Measurements from ENCODE around the gene FBXW8. TPM values are rescaled to one million over a fixed set of nuclear protein-coding genes. Genes with fewer than 3 reads are reported as not detected.

FBXW8 gene
- total RNA-seq, 2 experiments from 2014 or later: 7.3 to 8.0 TPM

DNA sequence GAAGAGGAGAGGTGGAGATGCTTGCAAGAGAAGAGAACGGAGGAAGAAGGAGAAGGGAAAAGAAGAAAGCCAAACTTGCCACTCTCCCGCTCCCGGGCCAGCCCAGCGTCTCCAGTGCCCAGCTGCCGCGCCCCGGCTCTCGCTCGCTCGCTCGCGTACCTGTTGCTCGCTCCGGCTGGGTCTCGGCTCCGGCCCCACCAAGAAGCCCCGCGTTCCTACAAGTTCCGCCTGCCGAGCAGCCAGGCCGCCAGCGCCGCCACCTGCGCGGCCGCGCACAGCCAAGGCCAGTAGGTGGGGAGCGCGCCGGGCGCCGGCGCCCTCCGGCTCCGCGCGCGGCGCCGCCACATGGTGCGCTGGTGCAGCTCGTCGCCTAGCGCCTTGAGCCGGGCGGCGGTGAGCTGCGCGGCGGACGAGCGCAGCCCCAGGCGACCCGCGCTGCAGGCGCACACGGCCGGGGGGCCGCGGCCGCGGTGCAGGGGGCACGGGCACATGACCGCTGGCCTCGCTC lies 29.9 kb upstream of the FBXW8 start:
- Mint-ChIP-seq H3K9me3 (no peaks in the 10 kb centered on the region), H3K36me3 (no peaks in the 10 kb centered on the region), H3K27me3 (peaks cover 80% of the 10 kb centered on the region), H3K4me3 (peak overlapping the region; percentile 81), H3K27ac (no peak overlapping the region), H3K4me1 (peaks cover 25% of the 10 kb centered on the region)
- peak; percentile 67 for DNase-seq

DNA sequence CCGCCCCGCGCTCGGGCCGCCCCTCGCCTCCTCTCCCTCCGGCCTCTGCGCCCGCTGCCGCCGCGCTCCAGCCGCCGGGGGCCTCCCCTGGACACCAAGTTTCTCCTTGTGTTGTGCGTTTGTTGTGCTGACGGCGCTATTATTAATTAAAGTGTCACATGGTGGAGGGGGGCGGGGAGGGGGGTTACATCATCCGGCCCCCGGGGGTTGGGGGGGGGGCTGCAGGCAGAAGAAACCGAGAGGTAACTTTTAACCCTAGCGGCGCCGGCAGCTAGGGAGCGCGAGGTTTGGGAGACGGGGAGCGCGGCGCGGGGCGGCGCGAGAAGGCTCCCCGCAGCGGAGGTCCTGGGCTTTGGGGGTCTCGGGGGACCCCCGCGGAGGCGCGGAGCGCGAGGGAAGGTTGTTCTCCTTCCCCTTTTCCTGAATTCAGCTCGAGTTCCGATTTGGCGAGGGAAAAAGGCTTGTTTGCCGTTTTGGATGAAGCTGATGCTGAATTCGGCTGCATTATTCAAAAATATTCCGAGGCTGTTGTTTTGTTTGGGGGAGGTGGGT lies 29.3 kb upstream of the FBXW8 start, which contains the start of gene HRK:
TSS of gene HRK (minus strand) at position 117 of the 552 bp plus-strand sequence. CDS start 134 bp downstream, outside the sequence.
- H3K4me3 Mint-ChIP-seq: peak within 1 kb of the TSS; percentile 81
- peaks cover 25% of the 10 kb centered on the region for H3K4me1 Mint-ChIP-seq
- H3K27me3 Mint-ChIP-seq: peaks cover 77% of the 10 kb centered on the region
- H3K9me3 Mint-ChIP-seq: no peaks in the 10 kb centered on the region
- DNase-seq: no peak
- no peaks in the 10 kb centered on the region for H3K36me3 Mint-ChIP-seq
- no peak within 1 kb of the TSS for H3K27ac Mint-ChIP-seq

- Mint-ChIP-seq H3K36me3 (no peaks in the 10 kb centered on the region), H3K27ac (no peak overlapping the region), H3K4me3 (peak overlapping the region; percentile 45), H3K27me3 (peaks cover 71% of the 10 kb centered on the region), H3K9me3 (no peaks in the 10 kb centered on the region), H3K4me1 (peaks cover 25% of the 10 kb centered on the region)
- no peak for DNase-seq
Measured at GRCh38 chr12:116881877-116882507, 28.8 kb upstream of the FBXW8 start.

DNA sequence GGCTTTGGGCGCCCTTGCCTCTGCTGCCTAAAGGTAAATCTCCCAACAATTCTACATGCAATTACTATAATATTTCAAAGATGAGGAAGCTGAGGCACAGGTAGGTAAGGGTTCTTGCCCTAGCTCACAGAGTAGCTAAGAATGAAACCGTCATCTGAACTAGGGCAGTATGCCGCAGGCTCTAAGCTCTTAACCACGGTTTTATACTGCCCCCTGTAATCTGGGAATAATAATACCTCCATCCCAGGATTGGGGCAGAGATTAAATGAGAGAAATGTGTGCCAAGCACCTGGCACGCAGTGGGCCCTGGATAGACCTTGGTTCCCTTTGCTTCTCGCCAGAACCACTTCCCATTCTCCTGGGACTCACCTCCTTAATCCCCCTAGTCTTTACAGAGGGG lies 28.0 kb upstream of the FBXW8 start:
- H3K36me3 Mint-ChIP-seq: no peaks in the 10 kb centered on the region
- no peak overlapping the region for H3K27ac Mint-ChIP-seq

GRCh38 chr12:116884871-116885270 lies 25.9 kb upstream of the FBXW8 start:
- Mint-ChIP-seq H3K9me3 (no peaks in the 10 kb centered on the region), H3K27ac (no peak overlapping the region), H3K27me3 (peaks cover 42% of the 10 kb centered on the region), H3K4me1 (peaks cover 11% of the 10 kb centered on the region), H3K4me3 (no peak overlapping the region), H3K36me3 (no peaks in the 10 kb centered on the region)
- no peak for DNase-seq

More for the DNA sequence above, 28.0 kb upstream of the FBXW8 start:
- no peak overlapping the region for H3K4me3 Mint-ChIP-seq
- no peaks in the 10 kb centered on the region for H3K9me3 Mint-ChIP-seq
- peaks cover 25% of the 10 kb centered on the region for H3K4me1 Mint-ChIP-seq
- H3K27me3 Mint-ChIP-seq: peaks cover 63% of the 10 kb centered on the region
- no peak for DNase-seq

DNA sequence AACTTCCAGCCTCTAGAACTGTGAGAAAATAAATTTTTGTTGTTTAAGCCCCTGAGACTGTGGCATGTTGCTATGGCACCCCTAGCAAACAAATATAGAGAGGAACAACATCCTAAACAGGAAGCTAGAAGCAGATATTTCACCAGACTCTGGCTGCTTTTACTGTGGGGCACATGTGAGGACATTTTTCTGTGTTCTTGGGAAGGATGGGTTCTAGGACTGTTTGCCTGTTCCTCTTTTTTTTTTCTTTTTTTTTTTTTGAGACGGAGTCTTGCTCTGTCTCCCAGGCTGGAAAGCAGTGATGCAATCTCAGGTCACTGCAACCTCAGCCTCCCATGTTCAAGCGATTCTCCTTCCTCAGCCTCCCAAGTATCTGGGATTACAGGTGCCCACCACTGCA lies 25.3 kb upstream of the FBXW8 start:
- Mint-ChIP-seq H3K4me3 (no peak overlapping the region), H3K27me3 (peaks cover 36% of the 10 kb centered on the region), H3K27ac (no peak overlapping the region), H3K9me3 (no peaks in the 10 kb centered on the region), H3K4me1 (peaks cover 5% of the 10 kb centered on the region), H3K36me3 (no peaks in the 10 kb centered on the region)
- no peak for DNase-seq

- Mint-ChIP-seq H3K36me3 (no peaks in the 10 kb centered on the region), H3K27ac (no peak overlapping the region), H3K4me3 (no peak overlapping the region), H3K4me1 (no peaks in the 10 kb centered on the region), H3K27me3 (peaks cover 24% of the 10 kb centered on the region), H3K9me3 (no peaks in the 10 kb centered on the region)
- DNase-seq: no peak
Measured at GRCh38 chr12:116887244-116887643, 23.5 kb upstream of the FBXW8 start.

DNA sequence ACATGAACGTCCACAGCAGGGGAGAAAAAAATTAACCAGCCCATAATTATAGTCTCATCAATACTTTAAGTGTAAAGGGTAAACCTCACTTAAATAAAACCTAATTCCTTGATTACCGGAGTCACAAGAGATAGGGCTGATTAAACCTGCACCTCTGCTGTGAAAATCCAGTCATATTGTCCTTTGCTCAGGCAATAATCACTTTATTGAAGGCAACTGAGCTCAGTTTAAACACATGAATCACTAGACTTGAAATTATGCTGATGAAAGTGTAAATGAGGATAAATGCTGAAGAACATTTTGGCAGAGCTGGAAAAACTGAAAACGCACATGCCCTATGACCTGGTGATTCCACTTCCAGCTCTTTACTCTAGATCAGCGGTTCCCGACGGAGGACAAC lies 22.9 kb upstream of the FBXW8 start:
- Mint-ChIP-seq H3K36me3 (no peaks in the 10 kb centered on the region), H3K4me3 (no peak overlapping the region), H3K27ac (no peak overlapping the region), H3K9me3 (no peaks in the 10 kb centered on the region), H3K4me1 (no peaks in the 10 kb centered on the region), H3K27me3 (peaks cover 18% of the 10 kb centered on the region)
- DNase-seq: no peak

- H3K27ac Mint-ChIP-seq: no peak overlapping the region
- DNase-seq: no peak
- no peaks in the 10 kb centered on the region for H3K9me3 Mint-ChIP-seq
- no peaks in the 10 kb centered on the region for H3K4me1 Mint-ChIP-seq
- no peak overlapping the region for H3K4me3 Mint-ChIP-seq
- no peaks in the 10 kb centered on the region for H3K36me3 Mint-ChIP-seq
- H3K27me3 Mint-ChIP-seq: peaks cover 7% of the 10 kb centered on the region
Measured at GRCh38 chr12:116890330-116890729, 20.4 kb upstream of the FBXW8 start.

DNA sequence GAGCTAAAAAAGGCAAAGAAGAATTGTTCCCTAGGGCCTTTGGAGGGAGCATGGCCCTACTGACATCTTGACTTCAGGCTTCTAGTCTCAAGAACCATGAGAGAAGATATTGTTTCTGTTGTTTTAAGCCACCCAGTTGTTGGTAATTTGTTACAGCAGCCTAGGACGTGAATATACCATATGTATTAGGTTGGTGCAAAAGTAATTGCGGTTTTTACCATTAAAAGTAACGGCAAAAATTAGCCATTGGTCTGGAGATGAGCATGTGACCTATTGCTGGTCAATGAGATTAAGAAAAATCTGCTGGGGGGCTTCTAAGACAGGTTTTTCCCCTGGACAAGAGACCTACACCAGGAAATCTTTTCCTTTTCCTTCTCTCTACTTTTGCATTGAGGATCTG lies 19.7 kb upstream of the FBXW8 start:
- Mint-ChIP-seq H3K4me3 (no peak overlapping the region), H3K27me3 (peaks cover 3% of the 10 kb centered on the region), H3K4me1 (no peaks in the 10 kb centered on the region), H3K9me3 (no peaks in the 10 kb centered on the region), H3K36me3 (no peaks in the 10 kb centered on the region), H3K27ac (peak overlapping the region; percentile 19)
- no peak for DNase-seq

GRCh38 chr12:116892349-116893140 lies 18.2 kb upstream of the FBXW8 start:
- H3K27me3 Mint-ChIP-seq: peaks cover 3% of the 10 kb centered on the region
- no peaks in the 10 kb centered on the region for H3K4me1 Mint-ChIP-seq
- no peaks in the 10 kb centered on the region for H3K36me3 Mint-ChIP-seq
- no peak overlapping the region for H3K4me3 Mint-ChIP-seq
- no peaks in the 10 kb centered on the region for H3K9me3 Mint-ChIP-seq
- no peak overlapping the region for H3K27ac Mint-ChIP-seq
- DNase-seq: no peak

DNA sequence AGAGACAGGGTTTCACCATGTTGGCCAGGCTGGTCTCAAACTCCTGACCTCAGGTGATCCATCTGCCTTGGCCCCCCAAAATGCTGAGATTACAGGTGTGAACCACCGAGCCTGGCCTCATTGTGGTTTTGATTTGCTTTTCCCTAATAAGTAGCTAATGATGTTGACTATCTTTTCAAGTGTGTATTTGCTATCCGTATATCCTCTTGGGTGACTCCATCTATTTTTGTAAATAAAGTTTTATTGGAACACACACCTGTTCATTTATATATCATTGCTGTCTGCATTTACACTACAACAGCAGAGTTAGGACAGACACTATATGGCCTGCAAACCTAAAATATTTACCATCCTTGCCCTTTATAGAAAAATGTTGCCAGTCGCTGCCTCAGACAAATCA lies 15.8 kb upstream of the FBXW8 start:
- no peaks in the 10 kb centered on the region for H3K4me1 Mint-ChIP-seq
- no peak overlapping the region for H3K27ac Mint-ChIP-seq
- no peak overlapping the region for H3K4me3 Mint-ChIP-seq
- H3K27me3 Mint-ChIP-seq: peaks cover 14% of the 10 kb centered on the region
- no peaks in the 10 kb centered on the region for H3K9me3 Mint-ChIP-seq
- H3K36me3 Mint-ChIP-seq: no peaks in the 10 kb centered on the region
- DNase-seq: no peak

- Mint-ChIP-seq H3K27ac (no peak overlapping the region), H3K9me3 (no peaks in the 10 kb centered on the region), H3K4me1 (no peaks in the 10 kb centered on the region), H3K36me3 (no peaks in the 10 kb centered on the region), H3K4me3 (no peak overlapping the region), H3K27me3 (peaks cover 14% of the 10 kb centered on the region)
- no peak for DNase-seq
Measured at GRCh38 chr12:116896411-116896924, 14.3 kb upstream of the FBXW8 start.

DNA sequence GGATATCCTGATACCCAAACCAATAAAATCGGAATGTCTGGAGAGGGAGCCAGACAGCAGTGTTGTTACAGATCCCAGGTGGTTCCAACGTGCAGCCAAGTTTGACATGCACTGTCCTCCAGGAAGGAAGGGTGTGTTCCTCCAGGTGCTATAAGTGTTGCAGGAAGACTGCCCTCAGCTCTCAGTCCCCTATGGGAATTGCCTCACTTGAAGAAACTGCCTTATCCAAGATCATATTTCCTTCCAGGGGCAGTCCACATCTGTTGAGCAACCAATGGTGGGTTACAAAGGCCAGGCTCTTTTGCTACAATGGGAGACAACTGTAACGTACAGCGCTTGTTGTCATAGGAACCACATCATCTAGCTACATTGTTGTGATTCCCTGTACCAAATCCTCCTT lies 13.3 kb upstream of the FBXW8 start:
- H3K4me3 Mint-ChIP-seq: no peak overlapping the region
- no peaks in the 10 kb centered on the region for H3K9me3 Mint-ChIP-seq
- no peak for DNase-seq
- no peaks in the 10 kb centered on the region for H3K4me1 Mint-ChIP-seq
- H3K36me3 Mint-ChIP-seq: no peaks in the 10 kb centered on the region
- H3K27ac Mint-ChIP-seq: no peak overlapping the region
- H3K27me3 Mint-ChIP-seq: peaks cover 20% of the 10 kb centered on the region

DNA sequence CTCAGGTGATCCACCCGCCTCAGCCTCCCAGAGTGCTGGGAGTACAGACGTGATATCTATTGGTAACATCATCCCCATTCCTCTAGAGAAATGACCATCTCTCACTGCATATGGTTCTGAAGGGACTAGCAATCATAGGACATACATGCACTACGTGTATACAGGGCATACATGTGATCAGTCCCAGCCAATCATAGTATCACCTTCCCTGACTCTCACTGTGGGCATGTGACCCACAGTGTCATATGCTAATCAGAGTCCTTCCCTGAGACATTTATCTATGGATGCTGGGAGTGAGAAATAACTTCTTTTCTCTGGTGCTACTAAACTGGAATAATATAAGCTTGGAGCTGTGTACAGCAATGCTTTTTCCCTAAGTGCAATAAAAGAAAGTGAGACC lies 12.1 kb upstream of the FBXW8 start:
- DNase-seq: no peak
- peaks cover 24% of the 10 kb centered on the region for H3K27me3 Mint-ChIP-seq
- H3K9me3 Mint-ChIP-seq: no peaks in the 10 kb centered on the region
- H3K4me3 Mint-ChIP-seq: no peak overlapping the region
- no peaks in the 10 kb centered on the region for H3K36me3 Mint-ChIP-seq
- no peak overlapping the region for H3K27ac Mint-ChIP-seq
- H3K4me1 Mint-ChIP-seq: no peaks in the 10 kb centered on the region
